Neural progenitor cell (in vitro differentiated cells): ENCODE results near the gene TCF7L2. TPM values are rescaled to one million over a fixed set of nuclear protein-coding genes. Genes with fewer than 3 reads are reported as not detected.

Experiments used
- DNase-seq: peaks from one replicate; pipeline ENCODE4 v3.0.0-alpha.2; 2016; ENCODE audit warnings: low spot score
- H2AFZ ChIP-seq: fragments of 200-600 bp; sonication (generic); replicated peaks from 2 replicates; pipeline ENCODE4 v1.6.1; 2016; ENCODE audit warnings: antibody characterized with exemption
- H3F3A ChIP-seq: fragments of 200-600 bp; sonication (generic); 2 replicates; pipeline ENCODE4 v1.6.1; 2016; ENCODE audit warnings: antibody characterized with exemption, low read depth
- H3K27ac ChIP-seq: fragments of 200-600 bp; sonication (generic); 2 replicates; pipeline ENCODE4 v1.5.1; 2016; ENCODE audit warnings: mild to moderate bottlenecking
- H3K27me3 ChIP-seq: fragments of 200-600 bp; sonication (generic); 2 replicates; pipeline ENCODE4 v1.6.1; 2016; ENCODE audit warnings: mild to moderate bottlenecking, moderate library complexity
- H3K36me3 ChIP-seq: fragments of 200-600 bp; sonication (generic); 2 replicates; pipeline ENCODE4 v1.5.1; 2016
- H3K4me1 ChIP-seq: fragments of 200-600 bp; sonication (generic); 2 replicates; pipeline ENCODE4 v1.6.1; 2016; ENCODE audit warnings: mixed run types
- H3K4me2 ChIP-seq: fragments of 200-600 bp; sonication (generic); 2 replicates; pipeline ENCODE4 v1.6.1; 2016
- H3K4me3 ChIP-seq: fragments of 200-600 bp; sonication (generic); 2 replicates; pipeline ENCODE4 v1.5.1; 2016
- H3K79me2 ChIP-seq: fragments of 200-600 bp; sonication (generic); 2 replicates; pipeline ENCODE4 v1.6.1; 2016; ENCODE audit warnings: low read depth
- H3K9ac ChIP-seq: fragments of 200-600 bp; sonication (generic); 2 replicates; pipeline ENCODE4 v1.6.1; 2016
- H3K9me3 ChIP-seq: fragments of 200-600 bp; sonication (generic); 2 replicates; pipeline ENCODE4 v1.5.1; 2016; ENCODE audit warnings: low read depth
- H4K20me1 ChIP-seq: fragments of 200-600 bp; sonication (generic); 2 replicates; pipeline ENCODE4 v1.6.1; 2016; ENCODE audit warnings: low read depth
- H3K27ac Mint-ChIP-seq: 3 replicates; pipeline ENCODE4 v1.8.0; 2021; ENCODE audit warnings: mixed read lengths
- H3K27me3 Mint-ChIP-seq: 2 replicates; pipeline ENCODE4 v1.8.0; 2022; ENCODE audit warnings: low read depth, mild to moderate bottlenecking, inconsistent platforms, moderate library complexity, mixed read lengths; ENCODE audit not compliant: insufficient read depth
- H3K36me3 Mint-ChIP-seq: 3 replicates; pipeline ENCODE4 v1.8.0; 2021; ENCODE audit warnings: mixed read lengths
- H3K4me1 Mint-ChIP-seq: 3 replicates; pipeline ENCODE4 v1.8.0; 2021; ENCODE audit warnings: mixed read lengths
- H3K4me3 Mint-ChIP-seq: 3 replicates; pipeline ENCODE4 v1.8.0; 2021; ENCODE audit warnings: mild to moderate bottlenecking, moderate library complexity, mixed read lengths
- H3K9me3 Mint-ChIP-seq: 3 replicates; pipeline ENCODE4 v1.8.0; 2020; ENCODE audit warnings: mixed read lengths
- EZH2 ChIP-seq: fragments of 200-600 bp; sonication (generic); IDR thresholded peaks from 2 replicates; pipeline ENCODE4 v1.6.1; 2017; ENCODE audit warnings: antibody characterized with exemption, mild to moderate bottlenecking, moderate library complexity
- EZH2phosphoT487 ChIP-seq: fragments of 200-600 bp; sonication (generic); IDR thresholded peaks from 2 replicates; pipeline ENCODE4 v1.6.1; 2017; ENCODE audit warnings: antibody characterized with exemption
- total RNA-seq: library from RNA; depleted of rRNA; stranded (reverse); fragments of >200 nt; gene quantifications from 2 replicates; pipeline ENCODE4 v1.2.3, GENCODE V29; 2015; ENCODE audit warnings: low replicate concordance
- TF ChIP-seq, protein P1 (sequence below): fragments of 200-600 bp; sonication (generic); IDR thresholded peaks from 2 replicates; pipeline ENCODE4 v1.5.1; 2017; ENCODE audit warnings: antibody characterized with exemption, mild to moderate bottlenecking

TCF7L2 gene
- total RNA-seq, 1 donor from 2014 or later = 12.3 TPM

- Histone ChIP-seq H3K4me1 (peaks cover 45% of the 10 kb centered on the region), H3K27ac (no peak overlapping the region), H3K4me2 (peak overlapping the region; percentile 65), H3K36me3 (no peaks in the 10 kb centered on the region), H2AFZ (no peak overlapping the region), H3K9ac (no peak overlapping the region), H3K27me3 (no peaks in the 10 kb centered on the region), H3K4me3 (peak overlapping the region; percentile 15), H3K9me3 (no peaks in the 10 kb centered on the region), H3F3A (peaks cover 56% of the 10 kb centered on the region), H4K20me1 (peaks cover 100% of the 10 kb centered on the region), H3K79me2 (peaks cover 100% of the 10 kb centered on the region)
- TF ChIP-seq EZH2phosphoT487 (no peak), EZH2 (no peak)
- TF ChIP-seq, protein P1, sequence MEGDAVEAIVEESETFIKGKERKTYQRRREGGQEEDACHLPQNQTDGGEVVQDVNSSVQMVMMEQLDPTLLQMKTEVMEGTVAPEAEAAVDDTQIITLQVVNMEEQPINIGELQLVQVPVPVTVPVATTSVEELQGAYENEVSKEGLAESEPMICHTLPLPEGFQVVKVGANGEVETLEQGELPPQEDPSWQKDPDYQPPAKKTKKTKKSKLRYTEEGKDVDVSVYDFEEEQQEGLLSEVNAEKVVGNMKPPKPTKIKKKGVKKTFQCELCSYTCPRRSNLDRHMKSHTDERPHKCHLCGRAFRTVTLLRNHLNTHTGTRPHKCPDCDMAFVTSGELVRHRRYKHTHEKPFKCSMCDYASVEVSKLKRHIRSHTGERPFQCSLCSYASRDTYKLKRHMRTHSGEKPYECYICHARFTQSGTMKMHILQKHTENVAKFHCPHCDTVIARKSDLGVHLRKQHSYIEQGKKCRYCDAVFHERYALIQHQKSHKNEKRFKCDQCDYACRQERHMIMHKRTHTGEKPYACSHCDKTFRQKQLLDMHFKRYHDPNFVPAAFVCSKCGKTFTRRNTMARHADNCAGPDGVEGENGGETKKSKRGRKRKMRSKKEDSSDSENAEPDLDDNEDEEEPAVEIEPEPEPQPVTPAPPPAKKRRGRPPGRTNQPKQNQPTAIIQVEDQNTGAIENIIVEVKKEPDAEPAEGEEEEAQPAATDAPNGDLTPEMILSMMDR = no peak
- Mint-ChIP-seq H3K27ac (no peak overlapping the region), H3K36me3 (no peaks in the 10 kb centered on the region), H3K4me3 (no peak overlapping the region), H3K4me1 (peaks cover 51% of the 10 kb centered on the region), H3K27me3 (peaks cover 7% of the 10 kb centered on the region), H3K9me3 (no peaks in the 10 kb centered on the region)
- DNase-seq = no peak
These were observed 70.4 kb downstream of the TCF7L2 start for GRCh38 chr10:113020475-113020753.

DNA sequence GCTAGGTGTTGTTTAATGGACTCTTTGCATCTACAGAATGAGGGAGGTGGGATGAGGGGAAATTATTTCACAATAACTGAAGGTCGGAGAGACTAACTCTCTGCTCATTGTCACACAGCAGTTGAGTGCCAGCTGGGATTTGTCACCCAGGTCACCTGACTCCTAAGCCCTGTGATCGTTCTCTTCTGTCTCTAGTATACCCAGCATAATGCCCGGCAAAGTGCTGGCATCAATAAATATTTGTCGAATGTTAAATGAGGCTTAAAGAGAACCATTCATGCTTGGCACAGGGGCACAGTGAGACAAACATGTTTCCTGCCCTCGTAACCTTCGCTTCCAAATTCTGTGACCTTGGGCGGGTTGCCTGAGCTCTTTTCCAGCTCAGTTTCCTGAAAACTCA lies 70.8 kb downstream of the TCF7L2 start:
- TF ChIP-seq, protein P1 = no peak
- TF ChIP-seq EZH2 (no peak), EZH2phosphoT487 (no peak)
- H3K27me3 ChIP-seq = no peaks in the 10 kb centered on the region
- H4K20me1 ChIP-seq = peaks cover 100% of the 10 kb centered on the region
- H3K36me3 ChIP-seq = no peaks in the 10 kb centered on the region
- no peak for DNase-seq
- peaks cover 61% of the 10 kb centered on the region for H3F3A ChIP-seq
- no peak overlapping the region for H3K27ac ChIP-seq
- peak overlapping the region; percentile 12 for H3K4me3 Mint-ChIP-seq
- no peak overlapping the region for H3K27ac Mint-ChIP-seq
- H3K4me2 ChIP-seq = peak overlapping the region; percentile 65
- H3K9me3 ChIP-seq = no peaks in the 10 kb centered on the region
- H3K4me3 ChIP-seq = no peak overlapping the region
- H3K9me3 Mint-ChIP-seq = no peaks in the 10 kb centered on the region
- H3K9ac ChIP-seq = no peak overlapping the region
- H3K27me3 Mint-ChIP-seq = peaks cover 7% of the 10 kb centered on the region
- H3K79me2 ChIP-seq = peaks cover 100% of the 10 kb centered on the region
- H3K4me1 ChIP-seq = peaks cover 44% of the 10 kb centered on the region
- peaks cover 51% of the 10 kb centered on the region for H3K4me1 Mint-ChIP-seq
- H2AFZ ChIP-seq = no peak overlapping the region
- H3K36me3 Mint-ChIP-seq = no peaks in the 10 kb centered on the region

GRCh38 chr10:113021268-113022040 lies 71.4 kb downstream of the TCF7L2 start:
- Histone ChIP-seq H3K4me1 (peaks cover 41% of the 10 kb centered on the region), H3F3A (peaks cover 64% of the 10 kb centered on the region), H3K9me3 (no peaks in the 10 kb centered on the region), H3K4me3 (no peak overlapping the region), H3K27ac (no peak overlapping the region), H3K9ac (no peak overlapping the region), H3K27me3 (no peaks in the 10 kb centered on the region), H3K4me2 (no peak overlapping the region), H2AFZ (no peak overlapping the region), H3K79me2 (peaks cover 100% of the 10 kb centered on the region), H3K36me3 (no peaks in the 10 kb centered on the region), H4K20me1 (peaks cover 100% of the 10 kb centered on the region)
- Mint-ChIP-seq H3K36me3 (no peaks in the 10 kb centered on the region), H3K9me3 (no peaks in the 10 kb centered on the region), H3K4me1 (peaks cover 49% of the 10 kb centered on the region), H3K27me3 (peaks cover 4% of the 10 kb centered on the region), H3K27ac (no peak overlapping the region), H3K4me3 (no peak overlapping the region)
- no peak for DNase-seq
- TF ChIP-seq, protein P1 = no peak
- no peak for TF ChIP-seq EZH2
- TF ChIP-seq EZH2phosphoT487 = no peak
